BLaER1 treated with 17β-estradiol and CSF1 and Interleukin-3, amounts not matched to agents 10 nM and 100 nM (cell line): ENCODE data around the gene MRTFA.

ENCODE experiments used
- H3K27ac ChIP-seq, 11 experiments: shearing (Covaris generic); formaldehyde crosslinking; 2 replicates each; pipeline ENCODE4 v1.8.1; 2022
- H3K27me3 ChIP-seq, 11 experiments: shearing (Covaris generic); formaldehyde crosslinking; 2 replicates each; pipeline ENCODE4 v1.8.1; 2022
- H3K36me3 ChIP-seq, 11 experiments: shearing (Covaris generic); formaldehyde crosslinking; 2 replicates each; pipeline ENCODE4 v1.8.1; 2022
- H3K4me1 ChIP-seq, 10 experiments: shearing (Covaris generic); formaldehyde crosslinking; 2 replicates each; pipeline ENCODE4 v1.8.1; 2022
- H3K4me2 ChIP-seq, 11 experiments: shearing (Covaris generic); formaldehyde crosslinking; 2 replicates each; pipeline ENCODE4 v1.8.1; 2022
- H3K4me3 ChIP-seq, 10 experiments: shearing (Covaris generic); formaldehyde crosslinking; 2 replicates each; pipeline ENCODE4 v1.8.1; 2022
- H3K9ac ChIP-seq, 11 experiments: shearing (Covaris generic); formaldehyde crosslinking; 2 replicates each; pipeline ENCODE4 v1.8.1; 2022
- H3K9me3 ChIP-seq, 11 experiments: shearing (Covaris generic); formaldehyde crosslinking; replicated peaks in 1 of 11; 2 replicates each; pipeline ENCODE4 v1.8.1; 2022
- H4K20me1 ChIP-seq, 11 experiments: shearing (Covaris generic); formaldehyde crosslinking; 2 replicates each; pipeline ENCODE4 v1.8.1; 2022
- Cebpa-rat ChIP-seq, 11 experiments: shearing (Covaris generic); IDR thresholded peaks; 2 replicates each; pipeline ENCODE4 v1.8.1; 2022

The MRTFA gene

DNA sequence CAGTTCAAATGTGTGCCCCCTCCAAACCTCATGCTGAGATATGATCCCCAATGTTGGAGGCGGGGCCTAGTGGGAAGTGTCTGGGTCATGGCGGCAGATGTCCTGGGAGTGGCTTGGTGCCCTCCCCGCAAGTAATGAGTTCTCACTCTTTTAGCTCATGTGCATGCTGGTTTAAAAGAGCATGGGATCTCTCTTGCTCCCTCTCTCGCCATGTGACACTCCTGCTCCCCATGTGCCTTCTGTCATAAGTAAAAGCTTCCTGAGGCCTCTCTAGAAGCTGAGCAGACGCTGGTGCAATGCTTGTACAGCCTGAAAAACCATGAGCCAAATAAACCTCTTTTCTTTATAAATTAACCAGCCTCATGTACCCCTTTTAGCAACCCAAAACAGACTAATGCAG is 167.3 kb downstream of the MRTFA start:
- no peak overlapping the region for H3K27ac ChIP-seq
- H3K9me3 ChIP-seq = no peaks in the 10 kb centered on the region
- peaks cover 0 to 74% (median 0%) of the 10 kb centered on the region in 11 experiments; a peak in 6 of 22 replicates for H4K20me1 ChIP-seq
- H3K4me3 ChIP-seq = no peak overlapping the region
- no peak overlapping the region for H3K4me2 ChIP-seq
- no peak for TF ChIP-seq Cebpa-rat (IDR thresholded peaks at IDR 0.05)
- H3K9ac ChIP-seq = no peak overlapping the region
- H3K4me1 ChIP-seq = peaks cover 0 to 21% (median 5%) of the 10 kb centered on the region in 10 experiments; a peak in 15 of 20 replicates
- H3K27me3 ChIP-seq = no peaks in the 10 kb centered on the region
- H3K36me3 ChIP-seq = peaks cover 0 to under 1% (median 0%) of the 10 kb centered on the region in 11 experiments; a peak in 1 of 22 replicates

DNA sequence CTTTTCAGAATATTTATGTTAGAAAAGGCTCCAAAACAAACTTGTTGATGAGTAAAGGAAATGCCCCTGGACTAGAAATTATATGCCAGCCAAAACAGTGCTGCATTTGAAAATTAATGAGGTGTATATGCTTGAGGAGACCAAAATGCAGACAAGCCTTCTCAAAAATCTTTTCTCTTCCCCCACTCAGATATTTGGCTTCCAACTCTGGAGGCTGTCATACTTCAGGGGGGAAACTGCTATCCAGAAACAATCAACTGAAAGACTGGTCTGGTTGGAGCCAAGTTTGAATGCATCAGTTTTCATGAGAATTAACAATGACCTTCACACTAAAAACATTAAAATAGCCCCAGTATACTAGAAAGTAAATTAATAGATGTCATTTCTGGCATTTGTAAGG is 167.9 kb downstream of the MRTFA start:
- Histone ChIP-seq H4K20me1 (peaks cover 0 to 69% (median 0%) of the 10 kb centered on the region in 11 experiments; a peak in 6 of 22 replicates), H3K4me2 (no peak overlapping the region; a peak in 1 of 22 replicates), H3K9me3 (no peaks in the 10 kb centered on the region), H3K27ac (no peak overlapping the region), H3K27me3 (no peaks in the 10 kb centered on the region), H3K4me1 (peaks cover 5 to 26% (median 10%) of the 10 kb centered on the region in 10 experiments; a peak in 19 of 20 replicates), H3K4me3 (no peak overlapping the region), H3K36me3 (no peaks in the 10 kb centered on the region; a peak in 1 of 22 replicates), H3K9ac (no peak overlapping the region)
- TF ChIP-seq Cebpa-rat (IDR thresholded peaks at IDR 0.05) = no peak

DNA sequence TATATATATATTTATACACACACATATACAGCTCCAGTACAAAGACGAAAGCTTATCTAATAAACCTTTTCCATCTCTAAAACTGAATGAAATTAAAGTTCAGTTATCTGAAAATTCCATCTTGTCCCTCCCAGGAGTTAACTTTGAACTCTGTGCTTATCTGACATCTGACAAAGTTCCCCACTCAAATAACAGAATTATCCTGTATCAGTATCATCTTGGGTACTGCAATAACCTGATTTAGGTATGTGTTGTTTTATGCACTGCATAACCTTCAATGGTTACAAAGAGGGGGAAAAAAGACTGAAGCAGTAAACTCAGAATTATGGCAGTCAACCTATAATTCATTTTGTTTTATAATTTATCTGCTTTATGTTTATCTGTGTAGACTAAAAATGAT is 169.5 kb downstream of the MRTFA start:
- H3K27ac ChIP-seq = no peak overlapping the region
- no peaks in the 10 kb centered on the region for H3K36me3 ChIP-seq
- peaks cover 12 to 33% (median 16%) of the 10 kb centered on the region in 10 experiments for H3K4me1 ChIP-seq
- peaks cover 0 to 64% (median under 1%) of the 10 kb centered on the region in 11 experiments; a peak in 9 of 22 replicates for H4K20me1 ChIP-seq
- no peaks in the 10 kb centered on the region for H3K27me3 ChIP-seq
- no peak overlapping the region for H3K4me2 ChIP-seq
- TF ChIP-seq Cebpa-rat (IDR thresholded peaks at IDR 0.05) = no peak
- no peaks in the 10 kb centered on the region for H3K9me3 ChIP-seq
- H3K4me3 ChIP-seq = no peak overlapping the region
- H3K9ac ChIP-seq = no peak overlapping the region

DNA sequence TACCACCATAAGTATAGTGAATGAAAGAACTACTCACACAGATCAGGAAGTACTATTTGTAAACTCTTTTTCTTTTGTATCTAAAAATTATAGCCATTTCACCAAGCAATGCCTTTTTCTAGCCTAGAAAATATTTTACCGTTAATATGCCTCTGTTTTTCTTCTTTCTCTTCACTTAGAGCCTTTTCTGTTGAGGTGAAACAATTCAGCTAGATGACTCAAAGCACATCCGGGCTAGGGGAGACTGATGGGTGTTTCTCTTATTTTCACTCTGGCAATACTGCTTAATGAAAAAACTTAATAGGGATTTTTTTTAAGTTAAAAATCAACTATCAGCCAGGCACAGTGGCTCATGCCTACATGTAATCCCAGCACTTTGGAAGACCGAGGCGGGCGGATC is 172.8 kb downstream of the MRTFA start:
- peak overlapping the region; percentile 57 to 88 (median 82); a peak in 21 of 22 replicates for H3K27ac ChIP-seq
- no peaks in the 10 kb centered on the region for H3K9me3 ChIP-seq
- peak overlapping the region; percentile 60 to 79 (median 70); a peak in 18 of 20 replicates for H3K4me3 ChIP-seq
- peaks cover 0 to 69% (median 31%) of the 10 kb centered on the region in 11 experiments; a peak in 20 of 22 replicates for H4K20me1 ChIP-seq
- peak overlapping the region; percentile 63 to 87 (median 82); a peak in 21 of 22 replicates for H3K9ac ChIP-seq
- H3K36me3 ChIP-seq = peaks cover 9 to 29% (median 22%) of the 10 kb centered on the region in 11 experiments; a peak in 17 of 22 replicates
- TF ChIP-seq Cebpa-rat (IDR thresholded peaks at IDR 0.05) = no peak
- peaks cover 31 to 59% (median 38%) of the 10 kb centered on the region in 10 experiments for H3K4me1 ChIP-seq
- H3K27me3 ChIP-seq = no peaks in the 10 kb centered on the region
- peak overlapping the region; percentile 78 to 98 (median 89) for H3K4me2 ChIP-seq

DNA sequence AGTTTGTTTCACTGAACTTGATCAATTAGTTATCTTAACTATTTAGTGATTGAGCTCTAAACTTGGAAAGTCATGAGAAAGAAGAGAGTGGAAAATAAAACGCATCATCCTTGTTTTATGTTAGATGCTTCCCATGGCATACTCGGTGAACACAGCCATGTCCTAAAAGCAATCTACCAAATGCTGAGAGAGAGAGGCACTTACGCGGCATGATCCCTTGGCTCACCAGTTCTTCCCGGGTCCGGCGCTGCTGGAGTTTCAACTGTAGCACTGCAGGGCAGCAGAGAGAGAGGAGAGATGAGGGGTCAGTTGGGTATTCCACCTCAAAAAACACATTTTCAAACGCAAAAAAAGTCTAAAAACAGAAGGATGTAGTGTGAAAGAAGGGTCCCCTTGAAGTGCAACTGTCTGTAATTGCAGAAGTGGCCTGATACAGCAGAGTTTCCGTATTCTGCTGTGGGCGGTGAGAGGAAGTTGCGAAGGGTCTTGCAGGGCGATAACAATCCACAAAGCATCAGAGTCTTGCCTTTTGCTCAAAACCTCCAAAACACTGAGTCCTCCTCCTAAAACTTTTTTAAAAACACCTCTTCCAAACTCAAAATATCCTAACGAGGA is 173.4 kb downstream of the MRTFA start:
- Histone ChIP-seq H3K36me3 (peaks cover 10 to 34% (median 27%) of the 10 kb centered on the region in 11 experiments; a peak in 17 of 22 replicates), H3K4me2 (peak overlapping the region; percentile 78 to 98 (median 89)), H3K9ac (peak overlapping the region; percentile 63 to 87 (median 82)), H3K27ac (peak overlapping the region; percentile 57 to 88 (median 82); a peak in 21 of 22 replicates), H4K20me1 (peaks cover 0 to 69% (median 37%) of the 10 kb centered on the region in 11 experiments; a peak in 19 of 22 replicates), H3K4me1 (peaks cover 31 to 61% (median 40%) of the 10 kb centered on the region in 10 experiments), H3K4me3 (peak overlapping the region; percentile 60 to 79 (median 70)), H3K27me3 (no peaks in the 10 kb centered on the region), H3K9me3 (no peaks in the 10 kb centered on the region)
- peak in 5 of 11 experiments; percentile 24 to 66 (median 41); a peak in 4 of 22 replicates for TF ChIP-seq Cebpa-rat (IDR thresholded peaks at IDR 0.05)

DNA sequence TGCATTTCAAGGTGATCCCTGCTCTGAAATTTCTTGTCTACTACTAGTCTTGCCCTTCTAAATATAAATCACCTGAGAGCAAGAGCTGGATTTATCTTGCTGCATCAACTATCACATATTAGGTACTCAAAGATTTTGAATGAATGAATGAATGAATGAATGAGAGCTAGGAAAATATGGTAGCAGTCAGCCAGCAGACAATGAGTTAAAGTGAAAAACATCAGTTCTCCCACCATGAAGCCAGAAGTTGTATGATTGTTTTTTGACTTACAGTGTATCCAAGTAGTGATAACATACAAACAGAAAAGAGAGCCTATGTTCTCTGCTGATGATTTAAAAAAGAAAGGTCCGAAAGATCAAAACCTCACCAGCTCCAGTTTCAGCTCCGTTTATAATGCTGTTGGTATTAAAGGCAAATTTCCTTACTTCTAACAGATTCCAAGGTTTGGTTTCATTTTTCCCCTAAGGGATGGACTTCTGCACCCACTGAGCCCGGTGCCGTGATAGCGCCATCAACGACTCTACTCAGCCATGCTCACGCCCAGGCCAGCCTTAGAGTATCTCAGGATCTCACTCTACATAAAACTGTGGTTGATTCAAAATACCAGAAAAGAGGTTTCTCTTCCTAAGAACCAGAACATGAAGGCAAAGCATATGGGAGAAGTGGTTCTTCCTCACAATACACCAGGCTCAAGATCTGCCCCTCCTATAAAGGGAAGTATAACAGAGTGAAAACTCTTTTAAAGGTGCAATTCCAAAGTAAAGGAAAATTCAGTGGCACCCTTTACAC is 174.1 kb downstream of the MRTFA start:
- H3K27me3 ChIP-seq = no peaks in the 10 kb centered on the region
- H4K20me1 ChIP-seq = peaks cover 0 to 69% (median 44%) of the 10 kb centered on the region in 11 experiments; a peak in 19 of 22 replicates
- peak overlapping the region; percentile 44 to 88 (median 82); a peak in 21 of 22 replicates for H3K27ac ChIP-seq
- TF ChIP-seq Cebpa-rat (IDR thresholded peaks at IDR 0.05) = no peak
- peaks cover 10 to 40% (median 32%) of the 10 kb centered on the region in 11 experiments; a peak in 17 of 22 replicates for H3K36me3 ChIP-seq
- H3K4me1 ChIP-seq = peaks cover 31 to 65% (median 40%) of the 10 kb centered on the region in 10 experiments
- H3K4me2 ChIP-seq = peak overlapping the region; percentile 78 to 98 (median 89)
- peak overlapping the region; percentile 63 to 87 (median 82) for H3K9ac ChIP-seq
- peak overlapping the region; percentile 60 to 79 (median 70) for H3K4me3 ChIP-seq
- H3K9me3 ChIP-seq = no peaks in the 10 kb centered on the region

DNA sequence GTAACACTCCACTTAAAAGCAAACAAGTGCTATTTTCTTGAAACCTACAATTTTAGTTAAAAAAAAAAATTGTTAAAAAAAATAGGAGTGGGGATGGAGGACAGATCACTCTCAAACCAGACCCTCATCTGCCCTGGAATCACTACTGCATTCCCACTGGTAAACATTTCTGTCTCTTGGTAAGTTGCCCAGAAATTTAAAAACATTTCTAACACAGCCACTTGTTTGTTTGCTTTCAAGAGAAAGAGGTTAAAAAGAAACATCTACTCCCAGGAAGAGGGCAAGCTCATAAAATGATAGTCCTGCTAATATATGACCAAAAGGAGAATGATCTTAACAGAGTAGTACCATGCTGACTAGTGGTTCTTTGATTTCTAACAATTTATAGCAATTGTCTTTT is 182.8 kb downstream of the MRTFA start:
- H3K27me3 ChIP-seq = no peaks in the 10 kb centered on the region
- H3K4me2 ChIP-seq = 0 out of 22 replicates have a peak overlapping the region, but pooled peaks of 1 of the 11 experiments have one; percentile 15
- no peaks in the 10 kb centered on the region; a peak in 3 of 22 replicates for H3K9me3 ChIP-seq
- no peak overlapping the region for H3K27ac ChIP-seq
- peaks cover 35 to 88% (median 70%) of the 10 kb centered on the region in 11 experiments; a peak in 21 of 22 replicates for H3K36me3 ChIP-seq
- H3K9ac ChIP-seq = no peak overlapping the region
- TF ChIP-seq Cebpa-rat (IDR thresholded peaks at IDR 0.05) = no peak
- H4K20me1 ChIP-seq = peaks cover 0 to 100% (median 95%) of the 10 kb centered on the region in 11 experiments; a peak in 20 of 22 replicates
- H3K4me1 ChIP-seq = peaks cover 7 to 84% (median 29%) of the 10 kb centered on the region in 10 experiments; a peak in 17 of 20 replicates
- no peak overlapping the region for H3K4me3 ChIP-seq

DNA sequence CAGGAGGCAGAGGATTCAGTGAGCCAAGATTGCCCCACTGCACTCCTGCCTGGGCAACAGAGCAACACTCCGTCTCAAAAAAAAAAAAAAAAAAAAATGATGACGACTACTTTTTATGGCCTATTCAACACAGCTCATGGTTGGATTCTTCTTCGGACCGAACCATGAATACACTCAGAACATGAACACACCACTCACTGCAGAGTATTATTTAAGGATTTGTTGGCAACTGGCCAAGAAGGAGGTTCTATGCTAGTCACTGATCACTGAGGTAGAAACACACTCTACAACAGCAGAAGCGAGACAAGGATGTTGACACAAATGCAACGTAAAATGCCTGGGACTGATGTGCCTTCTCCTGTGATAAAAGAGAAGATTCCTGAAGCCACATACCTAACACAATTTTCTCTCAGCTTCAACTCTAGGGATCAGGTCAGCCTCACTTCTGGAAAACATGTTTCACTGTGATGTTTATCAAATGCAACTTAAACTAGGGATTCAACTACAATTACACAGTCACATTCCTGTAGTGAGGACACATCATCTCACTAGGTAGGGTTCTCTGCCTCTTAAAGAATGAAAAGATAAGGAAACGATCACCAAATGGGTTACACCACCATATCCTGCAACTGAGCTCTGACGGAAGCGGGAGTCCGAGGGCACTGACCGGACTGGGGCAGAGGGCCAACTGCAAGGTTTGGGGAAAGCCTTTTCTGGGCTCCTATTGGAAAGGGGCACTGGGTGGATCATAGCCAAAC is 183.6 kb downstream of the MRTFA start:
- H3K9me3 ChIP-seq = no peaks in the 10 kb centered on the region; a peak in 3 of 22 replicates
- H3K27me3 ChIP-seq = no peaks in the 10 kb centered on the region
- H3K4me3 ChIP-seq = no peak overlapping the region
- H3K4me2 ChIP-seq = no peak overlapping the region; a peak in 1 of 22 replicates
- peaks cover 35 to 89% (median 71%) of the 10 kb centered on the region in 11 experiments; a peak in 21 of 22 replicates for H3K36me3 ChIP-seq
- TF ChIP-seq Cebpa-rat (IDR thresholded peaks at IDR 0.05) = no peak
- H3K4me1 ChIP-seq = peaks cover 7 to 84% (median 33%) of the 10 kb centered on the region in 10 experiments; a peak in 19 of 20 replicates
- H3K9ac ChIP-seq = no peak overlapping the region
- peaks cover 0 to 100% (median 95%) of the 10 kb centered on the region in 11 experiments; a peak in 20 of 22 replicates for H4K20me1 ChIP-seq
- no peak overlapping the region for H3K27ac ChIP-seq
